Suprapubic skin (tissue), 4 donors: ENCODE results near the gene TSEN54.

Experiments
- CTCF ChIP-seq, 2 donors: fragments of 200-600 bp in 1 of 2; fragments of 450-650 bp in 1 of 2; sonication (generic) in 1 of 2; IDR thresholded peaks; one replicate each; pipeline ENCODE4 v1.5.1; 2016 to 2019; ENCODE audit warnings: antibody characterized with exemption in 2 of 2, mild to moderate bottlenecking in 1 of 2, moderate library complexity in 1 of 2
- EP300 ChIP-seq: sonication (generic); formaldehyde crosslinking; IDR thresholded peaks from one replicate; pipeline ENCODE4 v1.6.1; 2017; ENCODE audit warnings: antibody characterized with exemption
- POLR2A ChIP-seq, 2 donors: fragments of 450-650 bp; IDR thresholded peaks; one replicate each; pipeline ENCODE4 v1.6.1; 2017; ENCODE audit warnings: antibody characterized with exemption in 2 of 2, mild to moderate bottlenecking in 2 of 2, moderate library complexity in 2 of 2
- POLR2AphosphoS5 ChIP-seq, 3 donors: sonication (generic); formaldehyde crosslinking; IDR thresholded peaks; one replicate each; pipeline ENCODE4 v1.6.1; 2017; ENCODE audit warnings: antibody characterized with exemption in 3 of 3

- TF ChIP-seq CTCF (IDR thresholded peaks at IDR 0.05) (peak; percentile 93 to 98), POLR2AphosphoS5 (IDR thresholded peaks at IDR 0.05) (peak in 1 of 3 donors; percentile 58), POLR2A (IDR thresholded peaks at IDR 0.05) (no peak), EP300 (no peak)
Observed at GRCh38 chr17:75515496-75516254, 653 bp upstream of the TSEN54 start, which contains the start of gene CASKIN2.
